ENCODE results near the gene METTL9. TPM values are rescaled to one million over a fixed set of nuclear protein-coding genes. Genes with fewer than 3 reads are reported as not detected.

Gene METTL9
- total and polyA plus RNA-seq, 9 donors: 62.9 to 222 (median 87.0) TPM

GRCh38 chr16:21643785-21644184 is 44.4 kb downstream of the METTL9 start:
- intact Hi-C loops (cut with DNase I): no loop called here
- H3K36me3 ChIP-seq: no peaks in the 10 kb centered on the region
- no peak overlapping the region for H3K4me3 ChIP-seq
- no peak for DNase-seq
- H3K4me1 ChIP-seq (ENCODE audit: insufficient read depth): peaks cover 10% of the 10 kb centered on the region
- 97 to 98% (median 98%) methylated on average over 3 of the region's 3 CpGs for WGBS, 3 donors
- no peaks in the 10 kb centered on the region for H3K27me3 ChIP-seq
- no peaks in the 10 kb centered on the region for H3K9me3 ChIP-seq
- TF ChIP-seq POLR2A (IDR thresholded peaks at IDR 0.05) (no peak), CTCF (IDR thresholded peaks at IDR 0.05) (no peak), EP300 (IDR thresholded peaks at IDR 0.05) (no peak)
- no peak overlapping the region for H3K27ac ChIP-seq

GRCh38 chr16:21644674-21645073 is 45.3 kb downstream of the METTL9 start:
- TF ChIP-seq POLR2A (IDR thresholded peaks at IDR 0.05): no peak
- no peak for TF ChIP-seq CTCF (IDR thresholded peaks at IDR 0.05)
- TF ChIP-seq EP300 (IDR thresholded peaks at IDR 0.05): no peak
- intact Hi-C loops (cut with DNase I): no loop called here
- Histone ChIP-seq H3K36me3 (no peaks in the 10 kb centered on the region), H3K27me3 (no peaks in the 10 kb centered on the region), H3K9me3 (no peaks in the 10 kb centered on the region), H3K4me3 (peak overlapping the region; percentile 2), H3K27ac (peak overlapping the region in 1 of 2 donors; percentile 63), H3K4me1 (ENCODE audit: insufficient read depth) (peaks cover 10% of the 10 kb centered on the region)
- no peak for DNase-seq
- WGBS, 3 donors: 49 to 60% (median 53%) methylated on average over 4 of the region's 4 CpGs

DNA sequence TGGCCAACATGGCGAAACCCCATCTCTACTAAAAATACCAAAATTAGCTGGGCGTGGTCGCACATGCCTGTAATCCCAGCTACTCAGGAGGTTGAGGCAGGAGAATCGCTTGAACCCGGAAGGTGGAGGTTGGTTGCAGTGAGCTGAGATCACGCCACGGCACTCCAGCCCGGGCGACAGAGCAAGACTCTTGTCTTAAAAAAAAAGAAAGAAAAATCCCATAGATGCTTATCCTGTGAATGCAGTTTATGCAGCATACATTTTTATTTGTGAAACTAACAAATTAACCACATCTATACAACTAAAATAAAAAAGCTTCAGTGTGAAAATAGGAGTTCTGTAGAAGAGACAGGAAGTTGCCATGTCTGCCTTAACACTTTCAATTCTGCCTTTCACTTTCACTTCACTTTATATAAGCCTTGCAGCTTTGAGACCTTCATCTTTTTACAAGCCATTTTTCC is 45.9 kb downstream of the METTL9 start:
- Histone ChIP-seq H3K27ac (peak overlapping the region in 1 of 2 donors; percentile 63), H3K4me1 (ENCODE audit: insufficient read depth) (peaks cover 10% of the 10 kb centered on the region), H3K4me3 (peak overlapping the region; percentile 2), H3K36me3 (no peaks in the 10 kb centered on the region), H3K27me3 (no peaks in the 10 kb centered on the region), H3K9me3 (no peaks in the 10 kb centered on the region)
- 45 to 59% (median 55%) methylated on average over 9 of the region's 9 CpGs for WGBS, 3 donors
- no peak for DNase-seq
- TF ChIP-seq EP300 (IDR thresholded peaks at IDR 0.05) (no peak), POLR2A (IDR thresholded peaks at IDR 0.05) (no peak), CTCF (IDR thresholded peaks at IDR 0.05) (no peak)
- intact Hi-C loops (cut with DNase I): no loop called here

DNA sequence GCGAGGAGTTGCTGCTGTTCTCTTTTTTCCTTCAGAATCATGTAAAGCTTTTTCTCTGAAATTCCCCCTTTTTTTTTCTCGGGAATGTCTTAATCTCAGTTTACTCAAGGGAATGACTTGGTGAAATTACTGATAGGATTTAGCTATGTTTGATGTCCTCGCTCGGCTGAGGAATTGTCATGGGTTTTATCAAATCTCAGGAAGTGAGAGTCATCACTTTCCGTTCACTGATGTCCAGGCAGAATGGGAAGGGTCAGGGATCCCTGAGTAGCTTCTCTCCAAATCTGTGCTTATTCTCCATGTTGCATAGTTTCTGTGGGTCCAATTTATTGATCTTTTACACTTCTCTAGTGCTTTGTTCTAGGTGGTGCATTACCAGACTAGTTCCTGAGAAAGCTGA is 46.7 kb downstream of the METTL9 start:
- Histone ChIP-seq H3K4me3 (no peak overlapping the region), H3K36me3 (no peaks in the 10 kb centered on the region), H3K4me1 (ENCODE audit: insufficient read depth) (peaks cover 10% of the 10 kb centered on the region), H3K9me3 (no peaks in the 10 kb centered on the region), H3K27me3 (no peaks in the 10 kb centered on the region), H3K27ac (peak overlapping the region in 1 of 2 donors; percentile 63)
- intact Hi-C loops (cut with DNase I): no loop called here
- DNase-seq: no peak
- TF ChIP-seq POLR2A (IDR thresholded peaks at IDR 0.05) (no peak), CTCF (IDR thresholded peaks at IDR 0.05) (no peak), EP300 (IDR thresholded peaks at IDR 0.05) (no peak)
- WGBS, 3 donors: 46 to 74% (median 58%) methylated on average over 5 of the region's 5 CpGs

Data from ovary (tissue), 9 donors.